Spleen (tissue), 11 donors: ENCODE results near the gene FOXP1. TPM values are rescaled to one million over a fixed set of nuclear protein-coding genes. Genes with fewer than 3 reads are reported as not detected.

Experiments
- DNase-seq: peaks from one replicate; pipeline ENCODE4 v3.0.0-alpha.2; 2020
- H3K27ac ChIP-seq, 8 donors: fragments of 200-600 bp; sonication (generic) in 7 of 8; 1 replicate in 4 of 8; 2 replicates in 4 of 8; pipeline versions ENCODE4 v1.5.0 to v1.8.0; 2016 to 2021; ENCODE audit warnings: inconsistent platforms in 4 of 8, mild to moderate bottlenecking in 4 of 8, moderate library complexity in 1 of 8
- H3K27me3 ChIP-seq, 7 donors: fragments of 200-600 bp; sonication (generic) in 6 of 7; replicated peaks in 1 of 7; 1 replicate in 4 of 7; 2 replicates in 3 of 7; pipeline versions ENCODE4 v1.5.0 to v1.8.0; 2016 to 2021; ENCODE audit warnings: inconsistent platforms in 3 of 7, mild to moderate bottlenecking in 1 of 7
- H3K36me3 ChIP-seq, 6 donors: fragments of 200-600 bp; sonication (generic) in 5 of 6; 1 replicate in 4 of 6; 2 replicates in 2 of 6; pipeline versions ENCODE4 v1.5.0 to v1.8.0; 2016 to 2021; ENCODE audit warnings: inconsistent platforms in 2 of 6
- H3K4me1 ChIP-seq, 6 donors: fragments of 200-600 bp; sonication (generic) in 5 of 6; 1 replicate in 3 of 6; 2 replicates in 3 of 6; pipeline versions ENCODE4 v1.5.0 to v1.8.0; 2016 to 2021; ENCODE audit warnings: inconsistent platforms in 3 of 6
- H3K4me3 ChIP-seq, 8 donors: fragments of 200-600 bp; sonication (generic) in 7 of 8; 1 replicate in 4 of 8; 2 replicates in 4 of 8; pipeline versions ENCODE4 v1.5.0 to v1.8.0; 2016 to 2021; ENCODE audit warnings: inconsistent platforms in 4 of 8, mild to moderate bottlenecking in 4 of 8, moderate library complexity in 2 of 8
- H3K9me3 ChIP-seq, 8 donors: fragments of 200-600 bp; sonication (generic) in 7 of 8; 1 replicate in 4 of 8; 2 replicates in 4 of 8; pipeline versions ENCODE4 v1.5.0 to v1.8.0; 2016 to 2021; ENCODE audit warnings: inconsistent platforms in 4 of 8
- POLR2A ChIP-seq, 3 donors: fragments of 450-650 bp; IDR thresholded peaks; one replicate each; pipeline ENCODE4 v1.5.1; 2017; ENCODE audit warnings: antibody characterized with exemption in 3 of 3, mild to moderate bottlenecking in 1 of 3
- POLR2AphosphoS5 ChIP-seq, 3 donors: sonication (generic); formaldehyde crosslinking; IDR thresholded peaks; one replicate each; pipeline ENCODE4 v1.5.1; 2017; ENCODE audit warnings: antibody characterized with exemption in 3 of 3
- WGBS, 5 donors: extraction: QIAGEN DNeasy Blood & Tissue Kit in 3 of 5; methylation state at CpG; one replicate each; pipeline versions ENCODE4 v1.1.5 to v1.1.7; 2013 to 2018; 5-methylcytosine and 5-hydroxymethylcytosine counted together
- intact Hi-C: fragments of 100-400 bp; cut with DNase I; formaldehyde crosslinking; loops from one replicate; pipeline ENCODE4 v1.15.0; 2023; ENCODE audit warnings: low total_unique reads
- polyA plus RNA-seq, 3 donors: library from polyadenylated mRNA; stranded (reverse); fragments of 200-250 nt; gene quantifications; one replicate each; pipeline ENCODE4 v1.2.1, GENCODE V29; 2013
- total RNA-seq, 7 donors: library from RNA; depleted of rRNA in 3 of 7; stranded (reverse); fragments of >200 nt in 3 of 7; fragmentation: NEBNext Ultra II Directional in 4 of 7; extraction: Animal tissue kit (Norgen Biotek cat#: 25700) in 4 of 7; gene quantifications; one replicate each; pipeline versions ENCODE4 v1.1.0 to v1.2.1, GENCODE V29; 2016 to 2021
- TF ChIP-seq, protein P1 (sequence below), 11 experiments: fragments of 200-600 bp in 7 of 11; fragments of 450-650 bp in 4 of 11; sonication (generic) in 4 of 11; IDR thresholded peaks in 8 of 11; conservative IDR thresholded peaks in 3 of 11; 1 replicate in 7 of 11; 2 replicates in 4 of 11; pipeline versions ENCODE4 v1.4.0 to v1.8.0; 2016 to 2021; ENCODE audit warnings: antibody characterized with exemption in 11 of 11, inconsistent platforms in 4 of 11, mild to moderate bottlenecking in 1 of 11
- donor health status: healthy with polysubstance abuse.
- donor health status: DM: no; HTN: no; CAD: no; lungs with moderate emphysema.
- donor health status: DM: no; HTN: no; CAD: no.
- donor health status: Bipolar disorder and iron deficiency.
- donor health status: healthy.
- donor health status: DM: no; HTN: no; CAD: no.
- donor health status: DM: yes; HTN: yes; CAD: no.

Gene FOXP1
- total and polyA plus RNA-seq, 10 donors: 11.1 to 202 (median 153) TPM

DNA sequence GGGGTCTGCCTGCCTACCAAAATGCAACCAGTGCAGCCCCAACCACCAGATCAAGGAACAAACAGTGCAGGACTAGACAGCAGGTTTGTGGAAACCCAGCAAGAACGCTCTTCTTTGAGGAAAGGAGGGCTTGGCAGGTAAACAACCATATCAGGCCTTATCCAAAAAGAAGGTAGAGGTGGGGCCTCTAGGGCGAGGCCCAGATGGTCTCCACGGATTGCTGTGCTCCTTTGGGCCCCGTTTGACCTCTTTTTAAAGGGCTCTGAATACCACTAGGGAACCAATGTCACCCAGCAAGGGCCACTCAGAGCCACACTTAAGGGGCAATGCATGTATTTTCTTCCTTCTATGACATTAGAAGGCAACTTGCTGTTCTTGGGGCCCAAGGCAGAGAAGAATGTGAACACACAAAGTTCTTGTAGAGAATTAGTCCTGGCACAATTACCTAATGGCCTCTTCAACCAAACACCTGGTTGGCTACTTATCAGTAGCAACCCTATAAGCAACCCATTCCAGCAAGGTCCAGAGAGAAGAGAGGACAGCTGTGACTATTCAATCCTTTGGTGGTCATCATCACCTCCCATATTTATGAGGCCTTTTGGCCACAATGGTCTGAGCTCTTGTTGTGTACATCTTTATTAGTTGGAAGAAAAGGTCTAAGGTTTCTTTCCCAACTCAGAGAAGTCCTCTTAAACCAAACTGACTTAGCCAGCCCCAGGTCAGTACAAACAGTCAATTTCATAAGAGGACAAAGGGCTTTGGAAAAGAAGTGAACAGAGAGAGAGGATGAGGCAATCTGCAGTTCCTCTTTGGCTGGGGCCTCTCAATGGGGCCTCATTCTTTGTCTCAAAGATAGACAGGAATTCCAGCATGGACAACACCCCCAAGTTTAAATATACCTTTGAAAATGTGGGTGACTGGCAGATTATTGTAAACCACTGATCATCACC lies 36.0 kb downstream of the FOXP1 start:
- WGBS, 5 donors: 52 to 86% (median 75%) methylated on average over 4 of the region's 4 CpGs
- TF ChIP-seq, protein P1, sequence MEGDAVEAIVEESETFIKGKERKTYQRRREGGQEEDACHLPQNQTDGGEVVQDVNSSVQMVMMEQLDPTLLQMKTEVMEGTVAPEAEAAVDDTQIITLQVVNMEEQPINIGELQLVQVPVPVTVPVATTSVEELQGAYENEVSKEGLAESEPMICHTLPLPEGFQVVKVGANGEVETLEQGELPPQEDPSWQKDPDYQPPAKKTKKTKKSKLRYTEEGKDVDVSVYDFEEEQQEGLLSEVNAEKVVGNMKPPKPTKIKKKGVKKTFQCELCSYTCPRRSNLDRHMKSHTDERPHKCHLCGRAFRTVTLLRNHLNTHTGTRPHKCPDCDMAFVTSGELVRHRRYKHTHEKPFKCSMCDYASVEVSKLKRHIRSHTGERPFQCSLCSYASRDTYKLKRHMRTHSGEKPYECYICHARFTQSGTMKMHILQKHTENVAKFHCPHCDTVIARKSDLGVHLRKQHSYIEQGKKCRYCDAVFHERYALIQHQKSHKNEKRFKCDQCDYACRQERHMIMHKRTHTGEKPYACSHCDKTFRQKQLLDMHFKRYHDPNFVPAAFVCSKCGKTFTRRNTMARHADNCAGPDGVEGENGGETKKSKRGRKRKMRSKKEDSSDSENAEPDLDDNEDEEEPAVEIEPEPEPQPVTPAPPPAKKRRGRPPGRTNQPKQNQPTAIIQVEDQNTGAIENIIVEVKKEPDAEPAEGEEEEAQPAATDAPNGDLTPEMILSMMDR (IDR thresholded peaks at IDR 0.05 in 8 of 11, conservative IDR thresholded peaks at IDR 0.05 in 3 of 11): no peak
- TF ChIP-seq POLR2A (IDR thresholded peaks at IDR 0.05): no peak
- no peak for TF ChIP-seq POLR2AphosphoS5 (IDR thresholded peaks at IDR 0.05)
- intact Hi-C loops: no loop called here

DNA sequence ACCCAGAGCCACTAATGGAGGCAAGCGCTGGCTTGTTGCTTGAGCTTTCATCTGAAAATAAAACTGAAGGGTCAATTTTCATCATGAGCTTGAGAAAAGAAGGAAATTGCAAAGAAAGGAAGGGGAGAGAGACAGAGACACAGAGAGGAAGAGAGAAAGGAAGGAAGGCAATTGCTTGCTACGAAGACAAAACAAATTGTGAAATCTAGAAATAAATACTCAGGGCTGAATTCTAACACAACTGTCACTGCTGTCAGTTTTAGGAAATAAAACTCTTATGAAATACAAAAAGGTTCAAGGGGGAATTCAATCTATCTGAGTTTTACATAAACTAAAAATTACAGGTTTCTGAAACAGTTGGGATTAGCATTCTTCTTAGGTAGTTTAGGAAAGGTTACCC lies 36.7 kb downstream of the FOXP1 start:
- intact Hi-C loops: no loop called here
- TF ChIP-seq, protein P1 (IDR thresholded peaks at IDR 0.05 in 8 of 11, conservative IDR thresholded peaks at IDR 0.05 in 3 of 11): no peak
- TF ChIP-seq POLR2A (IDR thresholded peaks at IDR 0.05): no peak
- no peak for TF ChIP-seq POLR2AphosphoS5 (IDR thresholded peaks at IDR 0.05)
- 41 to 65% (median 59%) methylated on average over 2 of the region's 2 CpGs for WGBS, 5 donors
- H3K4me1 ChIP-seq: peaks cover 0 to 90% (median 36%) of the 10 kb centered on the region in 6 donors
- peak overlapping the region in 7 of 8 donors; percentile 53 to 89 (median 73) for H3K27ac ChIP-seq
- H3K36me3 ChIP-seq: no peaks in the 10 kb centered on the region
- H3K27me3 ChIP-seq: no peaks in the 10 kb centered on the region
- no peak for DNase-seq
- peak overlapping the region in 1 of 8 donors; percentile 14 for H3K4me3 ChIP-seq
- H3K9me3 ChIP-seq: no peaks in the 10 kb centered on the region

More for the DNA sequence above, 36.0 kb downstream of the FOXP1 start:
- no peaks in the 10 kb centered on the region for H3K36me3 ChIP-seq
- peak overlapping the region in 1 of 8 donors; percentile 14 for H3K4me3 ChIP-seq
- no peak for DNase-seq
- H3K9me3 ChIP-seq: no peaks in the 10 kb centered on the region
- peak overlapping the region in 7 of 8 donors; percentile 53 to 89 (median 73) for H3K27ac ChIP-seq
- H3K4me1 ChIP-seq: peaks cover 0 to 85% (median 31%) of the 10 kb centered on the region in 6 donors
- H3K27me3 ChIP-seq: no peaks in the 10 kb centered on the region

DNA sequence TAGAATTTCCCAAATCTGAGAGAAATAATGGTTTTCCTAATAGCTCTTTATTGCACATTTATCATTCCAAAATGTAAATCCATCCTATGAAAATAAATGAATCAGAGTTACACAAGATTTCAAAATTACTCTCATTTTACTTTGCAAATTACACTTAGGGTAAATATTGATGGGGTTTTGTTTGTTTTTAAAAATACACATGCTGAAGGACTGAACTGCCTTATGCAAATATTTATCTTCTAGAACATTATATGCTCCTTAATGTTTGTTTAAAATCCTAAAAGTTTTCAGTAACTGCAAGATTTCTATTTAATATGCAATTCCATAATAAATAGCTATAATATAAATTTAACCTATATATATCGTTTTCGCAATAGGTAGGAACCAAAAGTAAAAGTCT lies 38.2 kb downstream of the FOXP1 start:
- 86 to 94% (median 93%) methylated on average over 2 of the region's 2 CpGs for WGBS, 5 donors
- Histone ChIP-seq H3K27ac (peak overlapping the region in 1 of 8 donors; percentile 89), H3K9me3 (no peaks in the 10 kb centered on the region), H3K4me3 (no peak overlapping the region), H3K27me3 (peaks cover 0 to 1% (median 0%) of the 10 kb centered on the region in 7 donors), H3K4me1 (peaks cover 0 to 92% (median 39%) of the 10 kb centered on the region in 6 donors), H3K36me3 (no peaks in the 10 kb centered on the region)
- no peak for DNase-seq
- no peak for TF ChIP-seq POLR2AphosphoS5 (IDR thresholded peaks at IDR 0.05)
- TF ChIP-seq POLR2A (IDR thresholded peaks at IDR 0.05): no peak
- TF ChIP-seq, protein P1 (IDR thresholded peaks at IDR 0.05 in 8 of 11, conservative IDR thresholded peaks at IDR 0.05 in 3 of 11): no peak
- intact Hi-C loops: no loop called here
